H9 (cell line): ENCODE data around the gene CARTPT. TPM values are rescaled to one million over a fixed set of nuclear protein-coding genes. Genes with fewer than 3 reads are reported as not detected.

Experiments used
- DNase-seq: peaks from one replicate; pipeline ENCODE4 v3.0.0-alpha.2; 2017
- H2AFZ ChIP-seq: one replicate; pipeline ENCODE4 v1.6.1; 2013; ENCODE audit warnings: mild to moderate bottlenecking, low read length, control low read depth, moderate library complexity
- H2AK5ac ChIP-seq: 2 replicates; pipeline ENCODE4 v1.6.1; 2013; ENCODE audit warnings: low read length, control low read depth, mixed read lengths; ENCODE audit not compliant: insufficient read length
- H2BK120ac ChIP-seq: one replicate; pipeline ENCODE4 v1.6.1; 2013; ENCODE audit warnings: low read depth, mild to moderate bottlenecking, low read length, control low read depth, inconsistent platforms; ENCODE audit not compliant: poor library complexity, severe bottlenecking
- H2BK12ac ChIP-seq: 2 replicates; pipeline ENCODE4 v1.6.1; 2013; ENCODE audit warnings: low read length, control low read depth, mixed read lengths, low read depth; ENCODE audit not compliant: insufficient read length
- H2BK15ac ChIP-seq: 2 replicates; pipeline ENCODE4 v1.6.1; 2013; ENCODE audit warnings: low read depth, low read length, control low read depth
- H2BK20ac ChIP-seq: one replicate; pipeline ENCODE4 v1.6.1; 2013; ENCODE audit warnings: low read depth, mild to moderate bottlenecking, low read length, control low read depth, inconsistent platforms; ENCODE audit not compliant: poor library complexity, severe bottlenecking
- H2BK5ac ChIP-seq: 2 replicates; pipeline ENCODE4 v1.6.1; 2013; ENCODE audit warnings: low read length, control low read depth, mixed read lengths; ENCODE audit not compliant: insufficient read length
- H3K14ac ChIP-seq: 2 replicates; pipeline ENCODE4 v1.6.1; 2013; ENCODE audit warnings: low read length, control low read depth; ENCODE audit not compliant: insufficient read depth
- H3K18ac ChIP-seq: 2 replicates; pipeline ENCODE4 v1.6.1; 2013; ENCODE audit warnings: low read depth, mild to moderate bottlenecking, mixed read lengths, low read length, control low read depth; ENCODE audit not compliant: insufficient read length
- H3K23ac ChIP-seq: 2 replicates; pipeline ENCODE4 v1.6.1; 2013; ENCODE audit warnings: low read length, control low read depth, mixed read lengths, low read depth; ENCODE audit not compliant: insufficient read length
- H3K23me2 ChIP-seq: 2 replicates; pipeline ENCODE4 v1.6.1; 2013; ENCODE audit warnings: low read depth, mild to moderate bottlenecking, mixed read lengths, low read length, control low read depth; ENCODE audit not compliant: insufficient read length, poor library complexity, severe bottlenecking
- H3K27ac ChIP-seq: 2 replicates; pipeline ENCODE4 v1.5.1; 2013; ENCODE audit warnings: low read length, control low read depth, mixed read lengths, low read depth; ENCODE audit not compliant: insufficient read length
- H3K27me3 ChIP-seq: 2 replicates; pipeline ENCODE4 v1.6.1; 2013; ENCODE audit warnings: low read length, control low read depth, inconsistent platforms; ENCODE audit not compliant: insufficient read depth
- H3K4ac ChIP-seq: 2 replicates; pipeline ENCODE4 v1.6.1; 2013; ENCODE audit warnings: low read depth, mild to moderate bottlenecking, control low read depth, inconsistent platforms, low read length, moderate library complexity
- H3K4me1 ChIP-seq: 2 replicates; pipeline ENCODE4 v1.6.1; 2013; ENCODE audit warnings: low read length, control low read depth, inconsistent platforms; ENCODE audit not compliant: insufficient read depth
- H3K4me2 ChIP-seq: 2 replicates; pipeline ENCODE4 v1.6.1; 2013; ENCODE audit warnings: low read length, control low read depth, mixed read lengths; ENCODE audit not compliant: insufficient read length, insufficient read depth
- H3K56ac ChIP-seq: 2 replicates; pipeline ENCODE4 v1.6.1; 2013; ENCODE audit warnings: low read depth, mild to moderate bottlenecking, mixed read lengths, low read length, control low read depth; ENCODE audit not compliant: insufficient read length
- H3K79me1 ChIP-seq: 2 replicates; pipeline ENCODE4 v1.6.1; 2013; ENCODE audit warnings: low read depth, mild to moderate bottlenecking, moderate library complexity, low read length, control low read depth, inconsistent platforms; ENCODE audit not compliant: insufficient read depth, poor library complexity, severe bottlenecking
- H3K79me2 ChIP-seq: 2 replicates; pipeline ENCODE4 v1.6.1; 2013; ENCODE audit warnings: low read length, control low read depth, inconsistent platforms; ENCODE audit not compliant: insufficient read depth
- H3K9ac ChIP-seq: 2 replicates; pipeline ENCODE4 v1.6.1; 2013; ENCODE audit warnings: low read length, control low read depth, mixed read lengths; ENCODE audit not compliant: insufficient read length; ENCODE audit errors: extremely low read depth
- H3K9me3 ChIP-seq: one replicate; pipeline ENCODE4 v1.6.1; 2013; ENCODE audit warnings: low read depth, low read length, inconsistent platforms; ENCODE audit not compliant: control insufficient read depth
- H3T11ph ChIP-seq: one replicate; pipeline ENCODE4 v1.6.1; 2013; ENCODE audit warnings: mild to moderate bottlenecking, low read length, control low read depth, inconsistent platforms
- H4K20me1 ChIP-seq: one replicate; pipeline ENCODE4 v1.6.1; 2013; ENCODE audit not compliant: control insufficient read depth, insufficient read length, insufficient read depth
- H4K5ac ChIP-seq: 2 replicates; pipeline ENCODE4 v1.6.1; 2013; ENCODE audit warnings: low read depth, mild to moderate bottlenecking, mixed read lengths, low read length, control low read depth; ENCODE audit not compliant: insufficient read length
- H4K8ac ChIP-seq: replicated peaks from 2 replicates; pipeline ENCODE4 v1.6.1; 2013; ENCODE audit warnings: low read length, control low read depth, mixed read lengths, low read depth; ENCODE audit not compliant: insufficient read length
- H4K91ac ChIP-seq: 2 replicates; pipeline ENCODE4 v1.6.1; 2013; ENCODE audit warnings: low read depth, mild to moderate bottlenecking, moderate library complexity, mixed read lengths, low read length, control low read depth; ENCODE audit not compliant: insufficient read length
- H3K27ac Mint-ChIP-seq, 3 experiments: 2 replicates in 2 of 3; 3 replicates in 1 of 3; pipeline ENCODE4 v1.8.0; 2020 to 2021; ENCODE audit warnings: mixed read lengths in 3 of 3, mild to moderate bottlenecking in 1 of 3, moderate library complexity in 1 of 3
- H3K27me3 Mint-ChIP-seq: 2 replicates; pipeline ENCODE4 v1.8.0; 2021; ENCODE audit warnings: low read depth, mild to moderate bottlenecking, moderate library complexity, mixed read lengths
- H3K36me3 Mint-ChIP-seq, 3 experiments: 2 replicates in 2 of 3; 3 replicates in 1 of 3; pipeline ENCODE4 v1.8.0; 2020 to 2021; ENCODE audit warnings: low read depth in 3 of 3, mixed read lengths in 3 of 3; ENCODE audit not compliant: insufficient read depth in 1 of 3
- H3K4me1 Mint-ChIP-seq, 2 experiments: 2 replicates each; pipeline ENCODE4 v1.8.0; 2020; ENCODE audit warnings: mixed read lengths in 2 of 2
- H3K4me3 Mint-ChIP-seq, 2 experiments: 2 replicates in 1 of 2; 3 replicates in 1 of 2; pipeline ENCODE4 v1.8.0; 2020 to 2021; ENCODE audit warnings: mild to moderate bottlenecking in 2 of 2, mixed read lengths in 2 of 2, moderate library complexity in 1 of 2
- H3K9me3 Mint-ChIP-seq, 2 experiments: 2 replicates in 1 of 2; 3 replicates in 1 of 2; pipeline ENCODE4 v1.8.0; 2020; ENCODE audit warnings: mild to moderate bottlenecking in 2 of 2, mixed read lengths in 2 of 2, moderate library complexity in 1 of 2
- CTCF ChIP-seq: fragments of 200-600 bp; sonication (generic); conservative IDR thresholded peaks from 3 replicates; pipeline ENCODE4 v1.8.0; 2021; ENCODE audit warnings: antibody characterized with exemption, mild to moderate bottlenecking
- WGBS: extraction: QIAGEN DNeasy Blood & Tissue Kit; methylation state at CpG from one replicate; pipeline ENCODE4 v1.1.7; 2013; ENCODE audit warnings: missing lambda C conversion rate, low lambda C conversion rate, mixed read lengths; ENCODE audit not compliant: insufficient read length; ENCODE audit errors: extremely low coverage; 5-methylcytosine and 5-hydroxymethylcytosine counted together
- total RNA-seq: library from RNA; stranded (reverse); gene quantifications from 2 replicates; pipeline ENCODE4 v1.2.1, GENCODE V29; 2021

Gene CARTPT
- total RNA-seq, 1 experiment from 2014 or later: not detected

GRCh38 chr5:71737931-71738539 lies 19.0 kb downstream of the CARTPT start:
- H4K91ac ChIP-seq: no peak overlapping the region
- no peaks in the 10 kb centered on the region for H3K79me1 ChIP-seq
- no peak overlapping the region for H2AFZ ChIP-seq
- H3K9me3 Mint-ChIP-seq: 0 out of 5 replicates have a peak, but pooled peaks cover 3 to 5% of the 10 kb centered on the region in 2 experiments
- no peak overlapping the region for H3K23ac ChIP-seq
- H4K20me1 ChIP-seq: no peaks in the 10 kb centered on the region
- H3K4me1 ChIP-seq: no peaks in the 10 kb centered on the region
- H3T11ph ChIP-seq: no peak overlapping the region
- peaks cover 0 to 4% (median 0%) of the 10 kb centered on the region in 3 experiments; a peak in 1 of 7 replicates for H3K36me3 Mint-ChIP-seq
- H2BK20ac ChIP-seq: no peak overlapping the region
- no CpG with 5 or more reads among the region's 7 CpGs for WGBS
- H3K27me3 Mint-ChIP-seq: no peaks in the 10 kb centered on the region; the same call in 1 of the 2 replicates
- no peak overlapping the region for H3K4me3 Mint-ChIP-seq
- H2BK120ac ChIP-seq: no peak overlapping the region
- no peak overlapping the region for H2BK5ac ChIP-seq
- H3K4ac ChIP-seq: no peak overlapping the region
- H3K18ac ChIP-seq: no peak overlapping the region
- no peak for DNase-seq
- H3K9ac ChIP-seq: no peak overlapping the region
- no peak overlapping the region for H3K27ac ChIP-seq
- H3K27ac Mint-ChIP-seq: no peak overlapping the region
- H4K5ac ChIP-seq: no peak overlapping the region
- no peak overlapping the region for H2BK12ac ChIP-seq
- H3K56ac ChIP-seq: no peak overlapping the region
- H3K14ac ChIP-seq: peak overlapping the region; percentile 47; the same call in 1 of the 2 replicates
- no peaks in the 10 kb centered on the region for H3K79me2 ChIP-seq
- H4K8ac ChIP-seq: no peak overlapping the region
- no peaks in the 10 kb centered on the region for H3K23me2 ChIP-seq
- H3K4me2 ChIP-seq: no peak overlapping the region
- H3K9me3 ChIP-seq: no peaks in the 10 kb centered on the region
- no peak overlapping the region for H2AK5ac ChIP-seq
- no peak overlapping the region for H2BK15ac ChIP-seq
- H3K4me1 Mint-ChIP-seq: no peaks in the 10 kb centered on the region
- TF ChIP-seq CTCF: no peak
- no peaks in the 10 kb centered on the region for H3K27me3 ChIP-seq
